Right renal cortex interstitium (tissue), 3 donors: Measurements from ENCODE around the gene ASPSCR1. TPM values are rescaled to one million over a fixed set of nuclear protein-coding genes. Genes with fewer than 3 reads are reported as not detected.

ENCODE experiments used
- DNase-seq, 3 donors: peaks; one replicate each; pipeline ENCODE4 v3.0.0-alpha.2; 2013; ENCODE audit warnings: low read depth in 3 of 3, low spot score in 2 of 3
- polyA plus RNA-seq, 3 donors: library from polyadenylated mRNA; unstranded; fragments of 120-200 nt; gene quantifications; one replicate each; pipeline ENCODE4 v1.2.1, GENCODE V29; 2013; ENCODE audit not compliant: insufficient read length in 3 of 3

ASPSCR1 gene
- polyA plus RNA-seq, 3 donors: 19.1 to 23.3 (median 19.8) TPM

GRCh38 chr17:81996232-81996756 is 18.9 kb downstream of the ASPSCR1 start:
- no peak for DNase-seq

- no peak for DNase-seq
Measured at GRCh38 chr17:81996757-81997441, 19.5 kb downstream of the ASPSCR1 start.

- no peak for DNase-seq
Measured at GRCh38 chr17:81998212-81998611, 20.8 kb downstream of the ASPSCR1 start.

- no peak for DNase-seq
Measured at GRCh38 chr17:81998691-81999438, 21.4 kb downstream of the ASPSCR1 start.

GRCh38 chr17:81999587-81999975 is 22.2 kb downstream of the ASPSCR1 start:
- no peak for DNase-seq

- no peak for DNase-seq
Measured at GRCh38 chr17:81999976-82000802, 22.8 kb downstream of the ASPSCR1 start.

GRCh38 chr17:82000803-82001570 is 23.6 kb downstream of the ASPSCR1 start:
- no peak for DNase-seq

- no peak for DNase-seq
Measured at GRCh38 chr17:82001571-82002056, 24.2 kb downstream of the ASPSCR1 start.

- DNase-seq: no peak
Measured at GRCh38 chr17:82003411-82004381, 26.3 kb downstream of the ASPSCR1 start.

GRCh38 chr17:82004517-82005455 is 27.4 kb downstream of the ASPSCR1 start:
- DNase-seq: no peak

GRCh38 chr17:82005701-82006348 is 28.4 kb downstream of the ASPSCR1 start:
- no peak for DNase-seq

- DNase-seq: no peak
Measured at GRCh38 chr17:82006468-82007227, 29.2 kb downstream of the ASPSCR1 start.

GRCh38 chr17:82007228-82007494 is 29.7 kb downstream of the ASPSCR1 start:
- DNase-seq: no peak

- no peak for DNase-seq
Measured at GRCh38 chr17:82007495-82008257, 30.2 kb downstream of the ASPSCR1 start.

GRCh38 chr17:82008258-82008940 is 31.0 kb downstream of the ASPSCR1 start:
- no peak for DNase-seq
